Liver (tissue), 3 donors: ENCODE results near the gene PLN.

ENCODE experiments used
- RAD21 ChIP-seq, 2 donors: IDR thresholded peaks; 2 replicates each; pipeline ENCODE4 v1.6.1; 2016; ENCODE audit warnings: antibody characterized with exemption in 2 of 2, mild to moderate bottlenecking in 2 of 2
- YY1 ChIP-seq: IDR thresholded peaks from 2 replicates; pipeline ENCODE4 v1.6.1; 2016; ENCODE audit warnings: antibody characterized with exemption, mild to moderate bottlenecking
- TF ChIP-seq, protein P1 (sequence below): fragments of 150-350 bp; IDR thresholded peaks from 2 replicates; pipeline ENCODE4 v1.5.1; 2017; ENCODE audit warnings: improper control_type of control experiment, low read depth, low read length; ENCODE audit not compliant: missing input control
- TF ChIP-seq, protein P2 (sequence below): IDR thresholded peaks from 2 replicates; pipeline ENCODE4 v1.6.1; 2016; ENCODE audit warnings: antibody characterized with exemption
- TF ChIP-seq, protein P3 (sequence below): IDR thresholded peaks from 2 replicates; pipeline ENCODE4 v1.6.1; 2016; ENCODE audit warnings: antibody characterized with exemption, mild to moderate bottlenecking
- donor health status: healthy.
- donor health status: healthy.

DNA sequence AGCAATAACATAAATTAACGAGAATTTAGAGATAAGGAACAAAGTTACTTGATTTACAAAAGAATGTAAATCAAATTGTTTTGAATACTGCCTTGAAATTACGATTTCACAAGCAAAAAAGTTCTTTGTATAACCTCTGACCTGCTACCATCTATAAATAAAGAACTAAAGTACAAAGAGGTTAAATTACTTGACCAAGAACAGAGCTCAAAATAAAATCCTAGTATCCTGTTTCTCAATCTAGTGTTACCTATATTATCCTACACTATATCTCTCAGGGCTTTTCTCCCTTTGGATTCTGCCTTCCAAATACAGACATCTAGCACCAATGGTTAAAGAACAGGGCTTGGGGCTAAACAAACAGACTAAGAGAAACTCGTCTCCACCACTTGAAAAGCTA, 43.8 kb downstream of the PLN start:
- TF ChIP-seq, protein P1, sequence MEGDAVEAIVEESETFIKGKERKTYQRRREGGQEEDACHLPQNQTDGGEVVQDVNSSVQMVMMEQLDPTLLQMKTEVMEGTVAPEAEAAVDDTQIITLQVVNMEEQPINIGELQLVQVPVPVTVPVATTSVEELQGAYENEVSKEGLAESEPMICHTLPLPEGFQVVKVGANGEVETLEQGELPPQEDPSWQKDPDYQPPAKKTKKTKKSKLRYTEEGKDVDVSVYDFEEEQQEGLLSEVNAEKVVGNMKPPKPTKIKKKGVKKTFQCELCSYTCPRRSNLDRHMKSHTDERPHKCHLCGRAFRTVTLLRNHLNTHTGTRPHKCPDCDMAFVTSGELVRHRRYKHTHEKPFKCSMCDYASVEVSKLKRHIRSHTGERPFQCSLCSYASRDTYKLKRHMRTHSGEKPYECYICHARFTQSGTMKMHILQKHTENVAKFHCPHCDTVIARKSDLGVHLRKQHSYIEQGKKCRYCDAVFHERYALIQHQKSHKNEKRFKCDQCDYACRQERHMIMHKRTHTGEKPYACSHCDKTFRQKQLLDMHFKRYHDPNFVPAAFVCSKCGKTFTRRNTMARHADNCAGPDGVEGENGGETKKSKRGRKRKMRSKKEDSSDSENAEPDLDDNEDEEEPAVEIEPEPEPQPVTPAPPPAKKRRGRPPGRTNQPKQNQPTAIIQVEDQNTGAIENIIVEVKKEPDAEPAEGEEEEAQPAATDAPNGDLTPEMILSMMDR: no peak
- TF ChIP-seq, protein P2, sequence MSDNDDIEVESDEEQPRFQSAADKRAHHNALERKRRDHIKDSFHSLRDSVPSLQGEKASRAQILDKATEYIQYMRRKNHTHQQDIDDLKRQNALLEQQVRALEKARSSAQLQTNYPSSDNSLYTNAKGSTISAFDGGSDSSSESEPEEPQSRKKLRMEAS: no peak
- TF ChIP-seq, protein P3, sequence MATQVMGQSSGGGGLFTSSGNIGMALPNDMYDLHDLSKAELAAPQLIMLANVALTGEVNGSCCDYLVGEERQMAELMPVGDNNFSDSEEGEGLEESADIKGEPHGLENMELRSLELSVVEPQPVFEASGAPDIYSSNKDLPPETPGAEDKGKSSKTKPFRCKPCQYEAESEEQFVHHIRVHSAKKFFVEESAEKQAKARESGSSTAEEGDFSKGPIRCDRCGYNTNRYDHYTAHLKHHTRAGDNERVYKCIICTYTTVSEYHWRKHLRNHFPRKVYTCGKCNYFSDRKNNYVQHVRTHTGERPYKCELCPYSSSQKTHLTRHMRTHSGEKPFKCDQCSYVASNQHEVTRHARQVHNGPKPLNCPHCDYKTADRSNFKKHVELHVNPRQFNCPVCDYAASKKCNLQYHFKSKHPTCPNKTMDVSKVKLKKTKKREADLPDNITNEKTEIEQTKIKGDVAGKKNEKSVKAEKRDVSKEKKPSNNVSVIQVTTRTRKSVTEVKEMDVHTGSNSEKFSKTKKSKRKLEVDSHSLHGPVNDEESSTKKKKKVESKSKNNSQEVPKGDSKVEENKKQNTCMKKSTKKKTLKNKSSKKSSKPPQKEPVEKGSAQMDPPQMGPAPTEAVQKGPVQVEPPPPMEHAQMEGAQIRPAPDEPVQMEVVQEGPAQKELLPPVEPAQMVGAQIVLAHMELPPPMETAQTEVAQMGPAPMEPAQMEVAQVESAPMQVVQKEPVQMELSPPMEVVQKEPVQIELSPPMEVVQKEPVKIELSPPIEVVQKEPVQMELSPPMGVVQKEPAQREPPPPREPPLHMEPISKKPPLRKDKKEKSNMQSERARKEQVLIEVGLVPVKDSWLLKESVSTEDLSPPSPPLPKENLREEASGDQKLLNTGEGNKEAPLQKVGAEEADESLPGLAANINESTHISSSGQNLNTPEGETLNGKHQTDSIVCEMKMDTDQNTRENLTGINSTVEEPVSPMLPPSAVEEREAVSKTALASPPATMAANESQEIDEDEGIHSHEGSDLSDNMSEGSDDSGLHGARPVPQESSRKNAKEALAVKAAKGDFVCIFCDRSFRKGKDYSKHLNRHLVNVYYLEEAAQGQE: no peak
- TF ChIP-seq YY1: no peak
- no peak for TF ChIP-seq RAD21 (IDR thresholded peaks at IDR 0.05)
